ENCODE measurements around the gene ARID1A.

Gene ARID1A

GRCh38 chr1:26731233-26731902 lies 35.6 kb downstream of the ARID1A start:
- no peak for DNase-seq (ENCODE audit: low spot score)
- TF ChIP-seq CTCF (IDR thresholded peaks at IDR 0.05; ENCODE audit: extremely low read depth, missing control alignments), result no peak

- TF ChIP-seq CTCF (IDR thresholded peaks at IDR 0.05; ENCODE audit: extremely low read depth, missing control alignments), result no peak
Measured at GRCh38 chr1:26733392-26733791, 37.6 kb downstream of the ARID1A start.

GRCh38 chr1:26733982-26734381 lies 38.2 kb downstream of the ARID1A start:
- no peak for TF ChIP-seq CTCF (IDR thresholded peaks at IDR 0.05; ENCODE audit: extremely low read depth, missing control alignments)
- DNase-seq (ENCODE audit: low spot score), result no peak

More at GRCh38 chr1:26733392-26733791, 37.6 kb downstream of the ARID1A start:
- DNase-seq (ENCODE audit: low spot score), result no peak

- TF ChIP-seq CTCF (IDR thresholded peaks at IDR 0.05; ENCODE audit: extremely low read depth, missing control alignments), result no peak
- no peak for DNase-seq (ENCODE audit: low spot score)
Measured at GRCh38 chr1:26734501-26735058, 38.8 kb downstream of the ARID1A start.

GRCh38 chr1:26739329-26739914 lies 43.6 kb downstream of the ARID1A start:
- DNase-seq (ENCODE audit: low spot score), result no peak
- TF ChIP-seq CTCF (IDR thresholded peaks at IDR 0.05; ENCODE audit: extremely low read depth, missing control alignments), result no peak

- no peak for DNase-seq (ENCODE audit: low spot score)
- TF ChIP-seq CTCF (IDR thresholded peaks at IDR 0.05; ENCODE audit: extremely low read depth, missing control alignments), result no peak
Measured at GRCh38 chr1:26740023-26740634, 44.3 kb downstream of the ARID1A start.

GRCh38 chr1:26740952-26741351 lies 45.1 kb downstream of the ARID1A start:
- DNase-seq (ENCODE audit: low spot score), result no peak
- TF ChIP-seq CTCF (IDR thresholded peaks at IDR 0.05; ENCODE audit: extremely low read depth, missing control alignments), result no peak
